HEK293 (cell line): ENCODE data around the gene RAX2.

Experiments used
- CTCF ChIA-PET: fragments of 350-600 bp; formaldehyde crosslinking; extraction: SDS; loops from one replicate; lab custom pipeline; 2021; ENCODE audit warnings: antibody characterized with exemption; lab: Yijun Ruan, JAX
- POLR2A ChIA-PET: fragments of 300-600 bp; formaldehyde crosslinking; extraction: SDS; loops from one replicate; lab custom pipeline; 2020; ENCODE audit warnings: antibody characterized with exemption, inconsistent platforms; lab: Yijun Ruan, JAX
- H3K27ac ChIP-seq: fragments of 200-500 bp; sonication (Bioruptor generic); 2 replicates; pipeline ENCODE4 v1.5.1; 2014; ENCODE audit warnings: low read depth, low read length, control low read depth, inconsistent platforms; ENCODE audit errors: extremely low read depth
- H3K36me3 ChIP-seq, 2 experiments: fragments of 200-500 bp in 1 of 2; sonication (Bioruptor generic) in 1 of 2; 1 replicate in 1 of 2; 2 replicates in 1 of 2; pipeline ENCODE4 v1.5.1; 2014 to 2017; ENCODE audit warnings: inconsistent platforms in 2 of 2, low read length in 2 of 2; ENCODE audit not compliant: control insufficient read depth in 2 of 2, insufficient read depth in 1 of 2
- H3K4me1 ChIP-seq: fragments of 200-500 bp; sonication (Bioruptor generic); 2 replicates; pipeline ENCODE4 v1.5.1; 2014; ENCODE audit warnings: mild to moderate bottlenecking, low read length, inconsistent platforms; ENCODE audit not compliant: control insufficient read depth, insufficient read depth
- H3K4me3 ChIP-seq: 2 replicates; pipeline ENCODE4 v1.5.1; 2011; ENCODE audit warnings: low read depth, mild to moderate bottlenecking, control low read depth, low read length, moderate library complexity
- H3K9me3 ChIP-seq: fragments of 200-500 bp; sonication (Bioruptor generic); 2 replicates; pipeline ENCODE4 v1.5.1; 2014; ENCODE audit warnings: low read depth, low read length, inconsistent platforms; ENCODE audit not compliant: control insufficient read depth, insufficient read depth
- GLIS2 ChIP-seq: fragments of 450-650 bp; formaldehyde crosslinking; IDR thresholded peaks from 2 replicates; pipeline ENCODE4 v1.5.1; 2016; ENCODE audit warnings: missing biosample characterization, missing genetic modification characterization
- MEIS1 ChIP-seq: sonication (generic); formaldehyde crosslinking; IDR thresholded peaks from 2 replicates; pipeline ENCODE4 v1.8.1; 2022; ENCODE audit warnings: missing genetic modification reagents, mild to moderate bottlenecking, borderline replicate concordance
- ZBTB8A ChIP-seq: fragments of 450-650 bp; formaldehyde crosslinking; IDR thresholded peaks from 2 replicates; pipeline ENCODE4 v1.5.1; 2016; ENCODE audit warnings: missing biosample characterization, missing genetic modification characterization
- ZFP69B ChIP-seq: fragments of 450-650 bp; formaldehyde crosslinking; IDR thresholded peaks from 2 replicates; pipeline ENCODE4 v1.5.1; 2016; ENCODE audit warnings: missing biosample characterization, missing genetic modification characterization
- ZNF16 ChIP-seq: fragments of 450-650 bp; formaldehyde crosslinking; IDR thresholded peaks from 2 replicates; pipeline ENCODE4 v1.5.1; 2016; ENCODE audit warnings: low read depth, missing biosample characterization, missing genetic modification characterization
- ZNF202 ChIP-seq: fragments of 450-650 bp; formaldehyde crosslinking; IDR thresholded peaks from 2 replicates; pipeline ENCODE4 v1.5.1; 2016; ENCODE audit warnings: missing biosample characterization, missing genetic modification characterization, borderline replicate concordance
- ZNF341 ChIP-seq: fragments of 450-650 bp; formaldehyde crosslinking; IDR thresholded peaks from 2 replicates; pipeline ENCODE4; 2016; ENCODE audit warnings: low read depth, missing biosample characterization, missing genetic modification characterization
- ZNF521 ChIP-seq: fragments of 450-650 bp; formaldehyde crosslinking; IDR thresholded peaks from 2 replicates; pipeline ENCODE4 v1.5.1; 2017; ENCODE audit warnings: missing biosample characterization, mild to moderate bottlenecking, missing genetic modification characterization
- ZNF585B ChIP-seq: fragments of 450-650 bp; formaldehyde crosslinking; IDR thresholded peaks from 2 replicates; pipeline ENCODE4 v1.5.1; 2016; ENCODE audit warnings: missing biosample characterization, missing genetic modification characterization
- ZNF600 ChIP-seq: fragments of 450-650 bp; formaldehyde crosslinking; IDR thresholded peaks from 2 replicates; pipeline ENCODE4 v1.5.1; 2016; ENCODE audit warnings: missing biosample characterization, missing genetic modification characterization
- ZNF76 ChIP-seq: fragments of 450-650 bp; formaldehyde crosslinking; IDR thresholded peaks from 2 replicates; pipeline ENCODE4; 2016; ENCODE audit warnings: low read depth, missing biosample characterization, missing genetic modification characterization, borderline replicate concordance
- ZNF843 ChIP-seq: fragments of 450-650 bp; formaldehyde crosslinking; IDR thresholded peaks from 2 replicates; pipeline ENCODE4 v1.5.1; 2016; ENCODE audit warnings: missing biosample characterization, missing genetic modification characterization
- TF ChIP-seq, protein P1 (sequence below): fragments of 450-650 bp; formaldehyde crosslinking; IDR thresholded peaks from 2 replicates; pipeline ENCODE4 v1.5.1; 2016; ENCODE audit warnings: missing biosample characterization, missing genetic modification characterization
- TF ChIP-seq, protein P2 (sequence below): fragments of 450-650 bp; formaldehyde crosslinking; IDR thresholded peaks from 2 replicates; pipeline ENCODE4 v1.5.1; 2016; ENCODE audit warnings: missing biosample characterization, missing genetic modification characterization
- TF ChIP-seq, protein P3 (sequence below): fragments of 450-650 bp; formaldehyde crosslinking; IDR thresholded peaks from 2 replicates; pipeline ENCODE4 v1.5.1; 2016; ENCODE audit warnings: missing biosample characterization, missing genetic modification characterization
- TF ChIP-seq, protein P4 (sequence below): fragments of 450-650 bp; formaldehyde crosslinking; IDR thresholded peaks from 2 replicates; pipeline ENCODE4 v1.5.1; 2016; ENCODE audit warnings: missing biosample characterization, missing genetic modification characterization
- TF ChIP-seq, protein P5 (sequence below): sonication (generic); formaldehyde crosslinking; IDR thresholded peaks from 2 replicates; pipeline ENCODE4 v1.8.1; 2022; ENCODE audit warnings: mild to moderate bottlenecking, moderate library complexity, missing genetic modification reagents

RAX2 gene

DNA sequence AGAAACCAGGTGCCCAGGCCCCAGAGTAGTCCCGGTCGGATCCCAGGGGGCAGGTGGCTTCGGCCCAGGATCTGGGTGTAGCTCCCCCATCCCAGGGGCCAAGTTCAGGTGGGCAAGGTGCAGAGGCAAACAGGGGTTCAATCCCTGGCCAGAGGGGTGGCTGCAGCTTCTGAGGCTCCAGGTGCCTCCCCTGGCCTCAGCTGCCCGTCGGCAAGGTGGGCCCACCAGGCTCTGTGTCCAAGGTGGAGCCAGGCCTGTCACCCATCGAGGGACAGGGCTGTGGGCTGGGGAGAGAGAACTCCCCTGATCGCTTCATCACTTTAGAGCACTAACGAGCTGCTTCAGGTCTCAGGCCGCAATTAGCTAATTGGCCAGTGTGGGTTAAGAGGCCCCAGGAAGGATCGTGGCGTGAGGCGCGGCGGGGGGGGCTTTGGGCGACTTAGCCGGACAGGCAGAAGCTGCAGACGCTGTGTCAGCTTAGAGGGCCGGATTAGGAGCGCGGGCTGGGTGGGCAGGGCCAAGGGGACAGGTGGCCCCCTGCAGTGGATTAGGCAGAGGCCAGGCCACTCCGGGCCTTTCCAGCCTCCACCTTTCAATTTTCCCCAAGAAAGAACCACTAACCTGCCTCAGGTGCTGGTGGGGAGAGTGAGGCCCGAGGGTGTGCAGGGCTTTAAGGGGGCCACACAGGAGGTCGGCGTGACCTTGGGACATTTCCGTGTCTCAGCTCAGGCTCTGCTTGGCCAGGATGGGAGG, 2.8 kb upstream of the RAX2 start:
- Histone ChIP-seq H3K9me3 (no peaks in the 10 kb centered on the region), H3K27ac (no peak overlapping the region), H3K4me1 (no peaks in the 10 kb centered on the region), H3K36me3 (no peaks in the 10 kb centered on the region), H3K4me3 (no peak overlapping the region)
- ChIA-PET CTCF (interaction anchor here (0.5 to 1.1 kb wide), 3 partner anchors 15 to 213 kb away, joined by 3 to 4 read pairs (median 3); no protein-coding TSS in a partner anchor), POLR2A (interaction anchor here (0.6 to 1.2 kb wide), 3 partner anchors 10 to 421 kb away, joined by 3 to 5 read pairs (median 3); partner anchors contain the start of gene MRPL54)
- TF ChIP-seq, protein P1, sequence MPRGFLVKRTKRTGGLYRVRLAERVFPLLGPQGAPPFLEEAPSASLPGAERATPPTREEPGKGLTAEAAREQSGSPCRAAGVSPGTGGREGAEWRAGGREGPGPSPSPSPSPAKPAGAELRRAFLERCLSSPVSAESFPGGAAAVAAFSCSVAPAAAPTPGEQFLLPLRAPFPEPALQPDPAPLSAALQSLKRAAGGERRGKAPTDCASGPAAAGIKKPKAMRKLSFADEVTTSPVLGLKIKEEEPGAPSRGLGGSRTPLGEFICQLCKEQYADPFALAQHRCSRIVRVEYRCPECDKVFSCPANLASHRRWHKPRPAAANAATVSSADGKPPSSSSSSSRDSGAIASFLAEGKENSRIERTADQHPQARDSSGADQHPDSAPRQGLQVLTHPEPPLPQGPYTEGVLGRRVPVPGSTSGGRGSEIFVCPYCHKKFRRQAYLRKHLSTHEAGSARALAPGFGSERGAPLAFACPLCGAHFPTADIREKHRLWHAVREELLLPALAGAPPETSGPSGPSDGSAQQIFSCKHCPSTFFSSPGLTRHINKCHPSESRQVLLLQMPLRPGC (tag by site-specific recombination): no peak
- peak; percentile 79 for TF ChIP-seq ZFP69B (tag by site-specific recombination)
- TF ChIP-seq, protein P2, sequence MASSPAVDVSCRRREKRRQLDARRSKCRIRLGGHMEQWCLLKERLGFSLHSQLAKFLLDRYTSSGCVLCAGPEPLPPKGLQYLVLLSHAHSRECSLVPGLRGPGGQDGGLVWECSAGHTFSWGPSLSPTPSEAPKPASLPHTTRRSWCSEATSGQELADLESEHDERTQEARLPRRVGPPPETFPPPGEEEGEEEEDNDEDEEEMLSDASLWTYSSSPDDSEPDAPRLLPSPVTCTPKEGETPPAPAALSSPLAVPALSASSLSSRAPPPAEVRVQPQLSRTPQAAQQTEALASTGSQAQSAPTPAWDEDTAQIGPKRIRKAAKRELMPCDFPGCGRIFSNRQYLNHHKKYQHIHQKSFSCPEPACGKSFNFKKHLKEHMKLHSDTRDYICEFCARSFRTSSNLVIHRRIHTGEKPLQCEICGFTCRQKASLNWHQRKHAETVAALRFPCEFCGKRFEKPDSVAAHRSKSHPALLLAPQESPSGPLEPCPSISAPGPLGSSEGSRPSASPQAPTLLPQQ (tag by site-specific recombination): peak; percentile 89

DNA sequence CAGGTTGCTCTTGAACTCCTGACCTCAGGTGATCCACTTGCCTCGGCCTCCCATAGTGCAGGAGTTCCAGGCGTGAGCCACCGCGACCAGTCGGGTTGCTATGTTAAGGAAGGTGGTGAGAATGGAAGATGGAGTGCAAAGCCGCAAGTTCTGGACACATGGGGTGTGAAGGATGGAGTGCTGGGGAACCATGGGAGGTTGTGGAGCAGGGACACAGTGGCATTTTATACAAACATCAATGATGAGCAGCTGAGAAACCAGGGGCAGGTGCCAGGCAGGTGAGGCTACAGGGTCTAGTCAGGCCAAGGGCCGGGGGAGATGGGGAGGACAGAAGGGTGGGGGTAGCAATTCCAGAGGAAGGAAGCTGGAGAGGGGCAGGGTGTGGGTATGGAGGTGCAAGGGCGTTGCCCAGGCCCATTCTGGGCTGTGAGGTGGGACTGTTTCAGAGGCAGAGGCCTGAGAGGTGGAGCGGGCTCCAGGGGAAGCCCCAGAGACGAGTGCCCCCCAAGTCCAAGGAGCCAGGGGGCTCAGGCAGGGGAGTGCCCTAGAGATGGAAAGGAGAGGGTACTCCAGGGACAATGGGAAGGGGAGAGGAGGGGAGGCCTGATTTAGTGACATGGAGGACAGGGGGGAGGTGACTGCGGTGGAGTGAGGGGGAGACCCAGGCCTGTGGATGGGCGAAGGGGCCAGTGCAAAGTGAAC, 1.9 kb upstream of the RAX2 start:
- Histone ChIP-seq H3K9me3 (no peaks in the 10 kb centered on the region), H3K27ac (no peak overlapping the region), H3K4me3 (no peak overlapping the region), H3K4me1 (no peaks in the 10 kb centered on the region), H3K36me3 (no peaks in the 10 kb centered on the region; a peak in 1 of 3 replicates)
- ChIA-PET CTCF (interaction anchor here (1.1 kb wide), 1 partner anchor 214 kb away, joined by 3 read pairs; no protein-coding TSS in a partner anchor), POLR2A (interaction anchor here (1.1 kb wide), 1 partner anchor 10 kb away, joined by 5 read pairs; no protein-coding TSS in a partner anchor)
- no peak for TF ChIP-seq ZBTB8A (tag by site-specific recombination)
- TF ChIP-seq ZNF521 (tag by site-specific recombination): no peak
- no peak for TF ChIP-seq MEIS1
- TF ChIP-seq ZNF76 (tag by site-specific recombination): no peak
- TF ChIP-seq, protein P3, sequence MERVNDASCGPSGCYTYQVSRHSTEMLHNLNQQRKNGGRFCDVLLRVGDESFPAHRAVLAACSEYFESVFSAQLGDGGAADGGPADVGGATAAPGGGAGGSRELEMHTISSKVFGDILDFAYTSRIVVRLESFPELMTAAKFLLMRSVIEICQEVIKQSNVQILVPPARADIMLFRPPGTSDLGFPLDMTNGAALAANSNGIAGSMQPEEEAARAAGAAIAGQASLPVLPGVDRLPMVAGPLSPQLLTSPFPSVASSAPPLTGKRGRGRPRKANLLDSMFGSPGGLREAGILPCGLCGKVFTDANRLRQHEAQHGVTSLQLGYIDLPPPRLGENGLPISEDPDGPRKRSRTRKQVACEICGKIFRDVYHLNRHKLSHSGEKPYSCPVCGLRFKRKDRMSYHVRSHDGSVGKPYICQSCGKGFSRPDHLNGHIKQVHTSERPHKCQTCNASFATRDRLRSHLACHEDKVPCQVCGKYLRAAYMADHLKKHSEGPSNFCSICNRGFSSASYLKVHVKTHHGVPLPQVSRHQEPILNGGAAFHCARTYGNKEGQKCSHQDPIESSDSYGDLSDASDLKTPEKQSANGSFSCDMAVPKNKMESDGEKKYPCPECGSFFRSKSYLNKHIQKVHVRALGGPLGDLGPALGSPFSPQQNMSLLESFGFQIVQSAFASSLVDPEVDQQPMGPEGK (tag by site-specific recombination): 0 out of 2 replicates have a peak, but pooled peaks have one; percentile 17
- TF ChIP-seq, protein P4, sequence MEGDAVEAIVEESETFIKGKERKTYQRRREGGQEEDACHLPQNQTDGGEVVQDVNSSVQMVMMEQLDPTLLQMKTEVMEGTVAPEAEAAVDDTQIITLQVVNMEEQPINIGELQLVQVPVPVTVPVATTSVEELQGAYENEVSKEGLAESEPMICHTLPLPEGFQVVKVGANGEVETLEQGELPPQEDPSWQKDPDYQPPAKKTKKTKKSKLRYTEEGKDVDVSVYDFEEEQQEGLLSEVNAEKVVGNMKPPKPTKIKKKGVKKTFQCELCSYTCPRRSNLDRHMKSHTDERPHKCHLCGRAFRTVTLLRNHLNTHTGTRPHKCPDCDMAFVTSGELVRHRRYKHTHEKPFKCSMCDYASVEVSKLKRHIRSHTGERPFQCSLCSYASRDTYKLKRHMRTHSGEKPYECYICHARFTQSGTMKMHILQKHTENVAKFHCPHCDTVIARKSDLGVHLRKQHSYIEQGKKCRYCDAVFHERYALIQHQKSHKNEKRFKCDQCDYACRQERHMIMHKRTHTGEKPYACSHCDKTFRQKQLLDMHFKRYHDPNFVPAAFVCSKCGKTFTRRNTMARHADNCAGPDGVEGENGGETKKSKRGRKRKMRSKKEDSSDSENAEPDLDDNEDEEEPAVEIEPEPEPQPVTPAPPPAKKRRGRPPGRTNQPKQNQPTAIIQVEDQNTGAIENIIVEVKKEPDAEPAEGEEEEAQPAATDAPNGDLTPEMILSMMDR (tag by site-specific recombination): no peak
- peak; percentile 69; the same call in 1 of the 2 replicates for TF ChIP-seq ZNF16 (tag by site-specific recombination)
- TF ChIP-seq ZNF585B (tag by site-specific recombination): no peak
- TF ChIP-seq ZNF202 (tag by site-specific recombination): no peak
- TF ChIP-seq ZNF600 (tag by site-specific recombination): 0 out of 2 replicates have a peak, but pooled peaks have one; percentile 17
- TF ChIP-seq, protein P5, sequence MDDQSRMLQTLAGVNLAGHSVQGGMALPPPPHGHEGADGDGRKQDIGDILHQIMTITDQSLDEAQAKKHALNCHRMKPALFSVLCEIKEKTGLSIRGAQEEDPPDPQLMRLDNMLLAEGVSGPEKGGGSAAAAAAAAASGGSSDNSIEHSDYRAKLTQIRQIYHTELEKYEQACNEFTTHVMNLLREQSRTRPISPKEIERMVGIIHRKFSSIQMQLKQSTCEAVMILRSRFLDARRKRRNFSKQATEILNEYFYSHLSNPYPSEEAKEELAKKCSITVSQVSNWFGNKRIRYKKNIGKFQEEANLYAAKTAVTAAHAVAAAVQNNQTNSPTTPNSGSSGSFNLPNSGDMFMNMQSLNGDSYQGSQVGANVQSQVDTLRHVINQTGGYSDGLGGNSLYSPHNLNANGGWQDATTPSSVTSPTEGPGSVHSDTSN (CRISPR knock-in tag): no peak
- TF ChIP-seq ZNF843 (tag by site-specific recombination): no peak
- TF ChIP-seq ZNF341 (tag by site-specific recombination): no peak
- TF ChIP-seq GLIS2 (tag by site-specific recombination): no peak
